HCT116 (cell line): ENCODE measurements around the gene PPP2R2D. TPM values are rescaled to one million over a fixed set of nuclear protein-coding genes. Genes with fewer than 3 reads are reported as not detected.

ENCODE experiments used
- ATAC-seq: fragments of 200-7000 bp; cut with Tn5 transposase; 2 replicates; pipeline ENCODE4 v1.9.1; 2020; ENCODE audit warnings: mild to moderate bottlenecking, moderate library complexity
- BruUV-seq: library from RNA; stranded (reverse); fragments of 400-500 nt; replicated peaks from 2 replicates; lab custom pipeline; 2021; lab: Mats Ljungman, UMichigan
- CTCF ChIA-PET: fragments of 300-600 bp; sonication (Branson Sonifier 250); formaldehyde crosslinking; loops from one replicate; lab custom pipeline; 2021; ENCODE audit warnings: antibody characterized with exemption; lab: Charles Lee
- POLR2A ChIA-PET: fragments of 300-600, 350-600 bp; sonication (Branson Sonifier 250); formaldehyde crosslinking; loops from one replicate; lab custom pipeline; 2021; ENCODE audit warnings: antibody characterized with exemption; lab: Charles Lee
- RAD21 ChIA-PET, 2 experiments: fragments of 300-600 bp; sonication (Branson Sonifier 250); formaldehyde crosslinking; loops; one replicate each; lab custom pipeline; 2023; ENCODE audit warnings: low total read pairs in 2 of 2; ENCODE audit not compliant: uncharacterized antibody in 2 of 2, unreplicated experiment in 2 of 2, low non-redundant PET in 1 of 2; lab: Charles Lee
- DNase-seq: peaks from one replicate; pipeline ENCODE4 v3.0.0-alpha.2; 2010; ENCODE audit warnings: low read depth, low spot score
- H2AFZ ChIP-seq: fragments of 200-600 bp; shearing (Covaris generic), sonication (generic); 2 replicates; pipeline ENCODE4 v1.6.1; 2017; ENCODE audit warnings: low read depth, mixed run types, mixed read lengths, antibody characterized with exemption, low read length; ENCODE audit not compliant: poor library complexity, severe bottlenecking
- H3K27ac ChIP-seq: 2 replicates; pipeline ENCODE4 v1.5.1; 2012; ENCODE audit warnings: low read depth, low read length
- H3K27me3 ChIP-seq: fragments of 200-600 bp; sonication (generic); 2 replicates; pipeline ENCODE4 v1.6.1; 2016; ENCODE audit warnings: mixed run types, low read length, mixed read lengths; ENCODE audit not compliant: insufficient read depth
- H3K36me3 ChIP-seq, 2 experiments: fragments of 200-500 bp in 1 of 2; fragments of 200-600 bp in 1 of 2; sonication (Bioruptor generic) in 1 of 2; sonication (generic) in 1 of 2; 2 replicates each; pipeline versions ENCODE4 v1.5.1 to v1.6.1; 2014 to 2016; ENCODE audit warnings: low read length in 2 of 2, inconsistent platforms in 1 of 2, mixed read lengths in 1 of 2, mixed run types in 1 of 2; ENCODE audit not compliant: insufficient read depth in 2 of 2, control insufficient read depth in 1 of 2
- H3K4me1 ChIP-seq, 2 experiments: fragments of 200-600 bp in 1 of 2; sonication (generic) in 1 of 2; 2 replicates each; pipeline versions ENCODE4 v1.5.1 to v1.6.1; 2012 to 2017; ENCODE audit warnings: low read length in 2 of 2, inconsistent platforms in 1 of 2, mild to moderate bottlenecking in 1 of 2, mixed read lengths in 1 of 2, mixed run types in 1 of 2, moderate library complexity in 1 of 2; ENCODE audit not compliant: insufficient read depth in 2 of 2, control insufficient read depth in 1 of 2
- H3K4me2 ChIP-seq: fragments of 200-600 bp; sonication (generic); 2 replicates; pipeline ENCODE4 v1.6.1; 2017; ENCODE audit warnings: mixed run types, low read length, mixed read lengths
- H3K4me3 ChIP-seq, 2 experiments: fragments of 200-600 bp in 1 of 2; sonication (generic) in 1 of 2; replicated peaks in 1 of 2; 2 replicates each; pipeline ENCODE4 v1.5.1; 2011 to 2016; ENCODE audit warnings: low read length in 2 of 2, control low read depth in 1 of 2, low read depth in 1 of 2, mild to moderate bottlenecking in 1 of 2, mixed read lengths in 1 of 2, mixed run types in 1 of 2
- H3K79me2 ChIP-seq: fragments of 200-600 bp; sonication (generic); 2 replicates; pipeline ENCODE4 v1.6.1; 2017; ENCODE audit warnings: mild to moderate bottlenecking, mixed run types, low read length, moderate library complexity, mixed read lengths; ENCODE audit not compliant: insufficient read depth
- H3K9ac ChIP-seq: fragments of 200-600 bp; sonication (generic); 2 replicates; pipeline ENCODE4 v1.6.1; 2016; ENCODE audit warnings: low read length, mixed read lengths
- H3K9me2 ChIP-seq: fragments of 200-600 bp; sonication (generic), shearing (Covaris generic); 2 replicates; pipeline ENCODE4 v1.6.1; 2017; ENCODE audit warnings: mixed run types, mild to moderate bottlenecking, moderate library complexity; ENCODE audit not compliant: insufficient read depth
- H3K9me3 ChIP-seq, 2 experiments: fragments of 200-500 bp in 1 of 2; fragments of 200-600 bp in 1 of 2; sonication (Bioruptor generic) in 1 of 2; sonication (generic) in 1 of 2; 2 replicates each; pipeline ENCODE4 v1.6.1; 2014 to 2017; ENCODE audit warnings: low read length in 2 of 2, mixed read lengths in 2 of 2, inconsistent platforms in 1 of 2, low read depth in 1 of 2, mild to moderate bottlenecking in 1 of 2, mixed run types in 1 of 2, moderate library complexity in 1 of 2; ENCODE audit not compliant: control insufficient read depth in 1 of 2, insufficient read depth in 1 of 2
- H4K20me1 ChIP-seq: fragments of 200-600 bp; sonication (generic), shearing (Covaris generic); 2 replicates; pipeline ENCODE4 v1.6.1; 2017; ENCODE audit warnings: mixed run types, mild to moderate bottlenecking, moderate library complexity; ENCODE audit not compliant: insufficient read depth
- CEBPB ChIP-seq: IDR thresholded peaks from 2 replicates; pipeline ENCODE4 v1.6.1; 2012; ENCODE audit warnings: low read depth
- EGR1 ChIP-seq: IDR thresholded peaks from 2 replicates; pipeline ENCODE4 v1.6.1; 2012; ENCODE audit warnings: low read depth
- EZH2 ChIP-seq: fragments of 200-600 bp; sonication (generic); IDR thresholded peaks from 2 replicates; pipeline ENCODE4 v1.6.1; 2017; ENCODE audit warnings: antibody characterized with exemption, mixed run types
- EZH2phosphoT487 ChIP-seq: fragments of 200-600 bp; IDR thresholded peaks from 2 replicates; pipeline ENCODE4 v1.6.1; 2018; ENCODE audit warnings: antibody characterized with exemption, borderline replicate concordance
- FOSL1 ChIP-seq: IDR thresholded peaks from 2 replicates; pipeline ENCODE4 v1.6.1; 2012; ENCODE audit warnings: low read depth
- MAX ChIP-seq: IDR thresholded peaks from 2 replicates; pipeline ENCODE4 v1.6.1; 2012
- POLR2A ChIP-seq: IDR thresholded peaks from 2 replicates; pipeline ENCODE4 v1.7.0; 2011; ENCODE audit warnings: borderline replicate concordance; ENCODE audit not compliant: insufficient read depth, insufficient read length; ENCODE audit errors: extremely low read depth
- POLR2AphosphoS5 ChIP-seq: IDR thresholded peaks from 2 replicates; pipeline ENCODE4 v1.6.1; 2011; ENCODE audit warnings: mild to moderate bottlenecking, low read depth, low read length, moderate library complexity
- REST ChIP-seq: IDR thresholded peaks from 2 replicates; pipeline ENCODE4 v1.6.1; 2012; ENCODE audit warnings: low read depth
- SIN3A ChIP-seq: IDR thresholded peaks from 2 replicates; pipeline ENCODE4 v1.6.1; 2012; ENCODE audit warnings: low read depth
- SP1 ChIP-seq: IDR thresholded peaks from 2 replicates; pipeline ENCODE4 v1.6.1; 2012; ENCODE audit warnings: low read depth
- SRF ChIP-seq: IDR thresholded peaks from 2 replicates; pipeline ENCODE4 v1.6.1; 2012; ENCODE audit warnings: low read depth
- YY1 ChIP-seq: IDR thresholded peaks from 2 replicates; pipeline ENCODE4 v1.6.1; 2011; ENCODE audit warnings: low read length, low read depth, moderate library complexity, mild to moderate bottlenecking; ENCODE audit not compliant: insufficient replicate concordance; ENCODE audit errors: extremely low read depth
- ZBTB33 ChIP-seq: IDR thresholded peaks from 2 replicates; pipeline ENCODE4 v1.6.1; 2011; ENCODE audit warnings: mild to moderate bottlenecking, low read length, moderate library complexity; ENCODE audit not compliant: insufficient replicate concordance; ENCODE audit errors: extremely low read depth
- ZFX ChIP-seq: fragments of 450-650 bp; IDR thresholded peaks from 2 replicates; pipeline ENCODE4 v1.6.1; 2017
- ZNF274 ChIP-seq: fragments of 200-500 bp; sonication (Bioruptor generic); IDR thresholded peaks from 2 replicates; pipeline ENCODE4 v1.6.1; 2014; ENCODE audit warnings: mild to moderate bottlenecking, low read depth, low read length, inconsistent platforms
- intact Hi-C: fragments of 100-400 bp; cut with micrococcal nuclease; formaldehyde crosslinking; loops from 2 replicates; pipeline ENCODE4 v1.10.0; 2022
- total RNA-seq: library from RNA; stranded (reverse); gene quantifications from one replicate; pipeline ENCODE4 v1.2.1, GENCODE V29; 2021; ENCODE audit not compliant: unreplicated experiment
- TF ChIP-seq, protein P1 (sequence below): IDR thresholded peaks from 2 replicates; pipeline ENCODE4 v1.6.1; 2012

Gene PPP2R2D
- total RNA-seq, 1 experiment from 2014 or later: 18.1 TPM

GRCh38 chr10:131872827-131873375, 27.9 kb upstream of the PPP2R2D start:
- Histone ChIP-seq H3K79me2 (no peaks in the 10 kb centered on the region), H3K4me1 (no peaks in the 10 kb centered on the region), H3K9me3 (no peaks in the 10 kb centered on the region), H3K27me3 (no peaks in the 10 kb centered on the region), H3K4me2 (no peak overlapping the region), H2AFZ (no peak overlapping the region), H3K9me2 (no peaks in the 10 kb centered on the region), H3K9ac (no peak overlapping the region), H3K27ac (no peak overlapping the region), H3K4me3 (no peak overlapping the region), H4K20me1 (no peaks in the 10 kb centered on the region), H3K36me3 (no peaks in the 10 kb centered on the region)
- ChIA-PET POLR2A (no interaction called here), RAD21 (no interaction called here), CTCF (no interaction called here)
- intact Hi-C loops: loop anchor here (10.0 kb wide), 1 partner anchor 418 kb away; no protein-coding TSS in a partner anchor
- DNase-seq (no peak), ATAC-seq (no peak)
- BruUV-seq: no TSS peak
- TF ChIP-seq ZBTB33: no peak
- TF ChIP-seq ZFX: no peak
- TF ChIP-seq SRF: no peak
- TF ChIP-seq, protein P1, sequence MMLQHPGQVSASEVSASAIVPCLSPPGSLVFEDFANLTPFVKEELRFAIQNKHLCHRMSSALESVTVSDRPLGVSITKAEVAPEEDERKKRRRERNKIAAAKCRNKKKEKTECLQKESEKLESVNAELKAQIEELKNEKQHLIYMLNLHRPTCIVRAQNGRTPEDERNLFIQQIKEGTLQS: no peak
- TF ChIP-seq EZH2phosphoT487: no peak
- TF ChIP-seq MAX: no peak
- no peak for TF ChIP-seq POLR2AphosphoS5
- TF ChIP-seq EGR1: no peak
- TF ChIP-seq FOSL1: no peak
- TF ChIP-seq REST: no peak
- TF ChIP-seq YY1: no peak
- TF ChIP-seq ZNF274: no peak
- no peak for TF ChIP-seq EZH2
- TF ChIP-seq SIN3A: no peak
- no peak for TF ChIP-seq SP1
- TF ChIP-seq POLR2A: no peak
- TF ChIP-seq CEBPB: no peak
